OCI-LY3 (cell line): ENCODE measurements around the gene NES.

Experiments
- H2AFZ ChIP-seq: fragments of 200-600, 300-600 bp; shearing (Covaris generic); 2 replicates; pipeline ENCODE4 v1.6.0; 2014; ENCODE audit warnings: antibody characterized with exemption, low read depth, low read length
- H3K27ac ChIP-seq: fragments of 200-600, 300-600 bp; sonication (generic); 2 replicates; pipeline ENCODE4 v1.5.1; 2014; ENCODE audit warnings: mild to moderate bottlenecking, low read length, moderate library complexity, mixed read lengths
- H3K27me3 ChIP-seq: fragments of 200-600, 300-600 bp; sonication (generic); 2 replicates; pipeline ENCODE4 v1.6.1; 2014; ENCODE audit warnings: low read depth, low read length, mixed read lengths
- H3K36me3 ChIP-seq: fragments of 200-600, 300-600 bp; sonication (generic); replicated peaks from 2 replicates; pipeline ENCODE3; 2014; ENCODE audit warnings: low read depth, low read length, mixed read lengths
- H3K4me1 ChIP-seq: fragments of 300-600, 200-600 bp; sonication (generic); 2 replicates; pipeline ENCODE4 v1.6.1; 2014; ENCODE audit warnings: low read length, mixed read lengths
- H3K4me2 ChIP-seq: fragments of 200-600, 300-600 bp; sonication (generic); 2 replicates; pipeline ENCODE4 v1.6.1; 2014; ENCODE audit warnings: low read length, mixed read lengths
- H3K4me3 ChIP-seq: fragments of 300-600, 200-600 bp; sonication (generic); 2 replicates; pipeline ENCODE4 v1.5.1; 2014; ENCODE audit warnings: antibody characterized with exemption, mild to moderate bottlenecking, low read length, moderate library complexity
- H3K79me2 ChIP-seq: fragments of 300-600, 200-600 bp; shearing (Covaris generic); 2 replicates; pipeline ENCODE4 v1.6.1; 2014; ENCODE audit warnings: mild to moderate bottlenecking, low read length, mixed read lengths
- H3K9ac ChIP-seq: fragments of 300-600, 200-600 bp; shearing (Covaris generic); 2 replicates; pipeline ENCODE4 v1.6.0; 2014; ENCODE audit warnings: mild to moderate bottlenecking, low read length, moderate library complexity
- H3K9me3 ChIP-seq: fragments of 200-600, 300-600 bp; shearing (Covaris generic); 2 replicates; pipeline ENCODE4 v1.6.1; 2014; ENCODE audit warnings: low read length, mixed read lengths; ENCODE audit not compliant: insufficient read depth
- H4K20me1 ChIP-seq: fragments of 200-600, 300-600 bp; sonication (generic); 2 replicates; pipeline ENCODE4 v1.6.1; 2016; ENCODE audit warnings: low read length, mixed read lengths; ENCODE audit not compliant: insufficient read depth
- EZH2phosphoT487 ChIP-seq: fragments of 200-600 bp; shearing (Covaris generic); IDR thresholded peaks from 2 replicates; pipeline ENCODE4 v1.6.1; 2018; ENCODE audit warnings: antibody characterized with exemption, mixed run types, low read depth
- TF ChIP-seq, protein P1 (sequence below): fragments of 200-600, 300-600 bp; sonication (generic); IDR thresholded peaks from 2 replicates; pipeline ENCODE4 v1.5.1; 2014; ENCODE audit warnings: antibody characterized with exemption, low read length, low read depth

The NES gene

DNA sequence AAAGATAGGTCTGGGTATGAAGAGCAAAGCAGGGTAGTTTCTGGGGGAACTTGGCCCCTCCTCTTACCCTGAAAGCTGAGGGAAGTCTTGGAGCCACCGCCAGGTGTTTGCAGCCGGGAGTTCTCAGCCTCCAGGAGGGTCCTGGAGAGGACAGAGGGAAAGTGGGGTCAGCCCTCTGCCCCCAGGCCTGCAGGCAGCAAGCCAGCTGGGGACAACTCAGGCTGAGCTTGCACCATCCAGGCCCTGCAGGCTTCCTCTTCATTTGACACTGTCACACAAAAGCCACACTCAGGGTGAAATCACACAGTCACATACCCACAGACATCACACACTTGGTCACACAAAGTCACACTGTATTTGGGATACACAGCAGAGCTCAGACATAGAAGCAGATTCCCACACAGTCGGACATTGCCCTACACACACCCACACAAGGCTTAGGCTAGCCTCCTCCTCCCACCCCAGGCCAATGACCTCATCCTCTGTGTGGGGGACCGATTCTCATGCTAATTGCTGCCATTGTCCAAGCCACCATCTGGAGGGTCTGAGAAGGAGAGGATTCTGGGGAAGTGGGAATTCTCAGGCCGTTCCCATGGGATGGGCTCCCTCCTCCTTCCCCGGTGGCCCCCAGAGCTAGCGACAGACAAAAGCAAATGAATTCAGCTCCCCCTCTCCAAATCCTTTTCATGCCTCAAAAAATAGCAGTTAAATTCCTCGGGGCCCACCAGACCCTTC, 3.7 kb downstream of the NES start:
- no peak overlapping the region for H3K9ac ChIP-seq
- no peak overlapping the region for H2AFZ ChIP-seq
- no peaks in the 10 kb centered on the region for H3K9me3 ChIP-seq
- no peaks in the 10 kb centered on the region for H4K20me1 ChIP-seq
- no peak overlapping the region for H3K4me3 ChIP-seq
- H3K4me2 ChIP-seq: no peak overlapping the region
- H3K4me1 ChIP-seq: no peaks in the 10 kb centered on the region
- H3K36me3 ChIP-seq: no peaks in the 10 kb centered on the region
- peaks cover 64% of the 10 kb centered on the region for H3K27me3 ChIP-seq
- no peak overlapping the region for H3K27ac ChIP-seq
- TF ChIP-seq EZH2phosphoT487: no peak
- TF ChIP-seq, protein P1, sequence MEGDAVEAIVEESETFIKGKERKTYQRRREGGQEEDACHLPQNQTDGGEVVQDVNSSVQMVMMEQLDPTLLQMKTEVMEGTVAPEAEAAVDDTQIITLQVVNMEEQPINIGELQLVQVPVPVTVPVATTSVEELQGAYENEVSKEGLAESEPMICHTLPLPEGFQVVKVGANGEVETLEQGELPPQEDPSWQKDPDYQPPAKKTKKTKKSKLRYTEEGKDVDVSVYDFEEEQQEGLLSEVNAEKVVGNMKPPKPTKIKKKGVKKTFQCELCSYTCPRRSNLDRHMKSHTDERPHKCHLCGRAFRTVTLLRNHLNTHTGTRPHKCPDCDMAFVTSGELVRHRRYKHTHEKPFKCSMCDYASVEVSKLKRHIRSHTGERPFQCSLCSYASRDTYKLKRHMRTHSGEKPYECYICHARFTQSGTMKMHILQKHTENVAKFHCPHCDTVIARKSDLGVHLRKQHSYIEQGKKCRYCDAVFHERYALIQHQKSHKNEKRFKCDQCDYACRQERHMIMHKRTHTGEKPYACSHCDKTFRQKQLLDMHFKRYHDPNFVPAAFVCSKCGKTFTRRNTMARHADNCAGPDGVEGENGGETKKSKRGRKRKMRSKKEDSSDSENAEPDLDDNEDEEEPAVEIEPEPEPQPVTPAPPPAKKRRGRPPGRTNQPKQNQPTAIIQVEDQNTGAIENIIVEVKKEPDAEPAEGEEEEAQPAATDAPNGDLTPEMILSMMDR: no peak
- no peaks in the 10 kb centered on the region for H3K79me2 ChIP-seq

DNA sequence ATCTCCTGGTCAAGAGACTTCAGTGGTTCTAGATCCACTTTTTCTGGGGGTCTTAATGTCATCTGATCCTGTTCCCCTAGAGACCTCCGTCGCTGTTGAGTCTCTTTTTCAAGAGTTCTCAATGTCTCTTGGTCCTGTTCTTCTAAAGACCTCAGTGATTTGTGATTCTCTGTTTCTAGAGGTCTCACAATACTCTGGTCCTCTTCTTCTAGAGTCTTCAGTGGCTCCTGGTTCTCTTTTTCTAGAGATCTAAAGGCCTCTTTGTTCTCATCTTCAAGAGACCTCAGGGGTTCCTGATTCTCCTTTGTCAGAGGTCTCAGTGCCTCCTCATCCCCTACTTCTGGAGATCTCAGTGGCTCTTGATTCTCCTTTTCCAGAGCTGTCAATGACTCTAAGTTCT, 5.4 kb downstream of the NES start:
- H2AFZ ChIP-seq: no peak overlapping the region
- H4K20me1 ChIP-seq: no peaks in the 10 kb centered on the region
- H3K36me3 ChIP-seq: no peaks in the 10 kb centered on the region
- no peaks in the 10 kb centered on the region for H3K4me1 ChIP-seq
- no peak overlapping the region for H3K4me2 ChIP-seq
- H3K9me3 ChIP-seq: no peaks in the 10 kb centered on the region
- TF ChIP-seq, protein P1: no peak
- TF ChIP-seq EZH2phosphoT487: no peak
- H3K27me3 ChIP-seq: peaks cover 56% of the 10 kb centered on the region
- no peak overlapping the region for H3K4me3 ChIP-seq
- no peaks in the 10 kb centered on the region for H3K79me2 ChIP-seq
- H3K27ac ChIP-seq: no peak overlapping the region
- H3K9ac ChIP-seq: no peak overlapping the region

DNA sequence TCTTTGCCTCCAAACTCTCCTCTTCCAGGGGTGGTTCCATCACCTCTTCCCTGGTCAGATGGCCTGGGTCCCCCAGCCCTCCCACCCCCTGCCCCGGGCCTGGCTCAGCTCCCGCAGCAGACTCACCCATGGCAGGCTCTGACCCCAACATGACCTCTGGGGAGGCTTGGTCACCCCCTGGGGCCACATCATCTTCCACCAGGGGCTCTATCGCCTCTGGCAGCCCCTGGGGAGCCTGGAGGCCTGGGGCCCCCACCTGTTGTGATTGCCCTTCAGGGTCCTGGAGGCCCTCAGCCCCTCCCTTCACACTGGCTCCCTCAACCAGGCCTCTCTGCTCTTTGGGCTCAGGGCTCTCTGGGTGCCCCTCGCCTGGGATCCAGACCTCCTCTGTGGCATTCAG, 6.4 kb downstream of the NES start:
- TF ChIP-seq, protein P1: no peak
- no peak for TF ChIP-seq EZH2phosphoT487
- H3K36me3 ChIP-seq: no peaks in the 10 kb centered on the region
- no peak overlapping the region for H3K9ac ChIP-seq
- H3K4me2 ChIP-seq: no peak overlapping the region
- H3K27ac ChIP-seq: no peak overlapping the region
- no peak overlapping the region for H2AFZ ChIP-seq
- peaks cover 57% of the 10 kb centered on the region for H3K27me3 ChIP-seq
- no peaks in the 10 kb centered on the region for H3K4me1 ChIP-seq
- no peaks in the 10 kb centered on the region for H4K20me1 ChIP-seq
- no peak overlapping the region for H3K4me3 ChIP-seq
- no peaks in the 10 kb centered on the region for H3K9me3 ChIP-seq
- no peaks in the 10 kb centered on the region for H3K79me2 ChIP-seq

DNA sequence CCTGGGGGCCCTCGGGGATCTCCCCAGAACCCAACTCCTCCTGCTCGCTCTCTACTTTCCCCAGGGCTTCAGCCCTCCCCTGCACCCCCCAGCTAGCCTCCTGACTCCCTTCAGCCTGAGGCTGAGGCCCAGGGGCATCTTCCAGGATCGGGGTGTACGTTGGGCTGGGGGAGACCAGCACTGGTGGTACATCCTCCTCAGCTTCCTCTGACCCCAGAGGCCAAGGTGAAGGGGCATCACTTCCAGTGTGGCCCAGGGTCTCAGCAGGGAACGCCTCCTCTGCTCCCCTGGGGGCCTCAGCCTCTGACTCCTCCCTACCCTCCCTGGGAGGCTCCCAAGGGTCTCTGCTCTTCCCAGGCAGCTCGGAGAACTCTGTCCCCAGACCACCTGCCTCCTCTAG, 6.8 kb downstream of the NES start:
- Histone ChIP-seq H3K9ac (no peak overlapping the region), H2AFZ (no peak overlapping the region), H3K36me3 (no peaks in the 10 kb centered on the region), H3K79me2 (no peaks in the 10 kb centered on the region), H3K9me3 (no peaks in the 10 kb centered on the region), H3K4me2 (no peak overlapping the region), H3K27me3 (peaks cover 57% of the 10 kb centered on the region), H3K4me3 (no peak overlapping the region), H3K4me1 (no peaks in the 10 kb centered on the region), H3K27ac (no peak overlapping the region), H4K20me1 (no peaks in the 10 kb centered on the region)
- no peak for TF ChIP-seq EZH2phosphoT487
- TF ChIP-seq, protein P1: no peak
